HG03457 (cell line): ENCODE measurements around the gene ELMOD1.

Source experiments
- ATAC-seq: cut with Tn5 transposase; IDR thresholded peaks from one replicate; pipeline ENCODE4 v1.9.1; 2021; ENCODE audit warnings: moderate number of reproducible peaks; ENCODE audit not compliant: unreplicated experiment

Gene ELMOD1

GRCh38 chr11:107683061-107683460, 92.1 kb downstream of the ELMOD1 start:
- ATAC-seq, result no peak

- no peak for ATAC-seq
Observed at GRCh38 chr11:107683807-107684206, 92.9 kb downstream of the ELMOD1 start.

- no peak for ATAC-seq
Observed at GRCh38 chr11:107688322-107688918, 97.5 kb downstream of the ELMOD1 start.

- ATAC-seq, result no peak
Observed at GRCh38 chr11:107689317-107690202, 98.6 kb downstream of the ELMOD1 start.

- ATAC-seq, result no peak
Observed at GRCh38 chr11:107691000-107691750, 100.2 kb downstream of the ELMOD1 start.

GRCh38 chr11:107695446-107695845, 104.5 kb downstream of the ELMOD1 start:
- no peak for ATAC-seq

- no peak for ATAC-seq
Observed at GRCh38 chr11:107696140-107696539, 105.2 kb downstream of the ELMOD1 start.

GRCh38 chr11:107697291-107697690, 106.3 kb downstream of the ELMOD1 start:
- ATAC-seq, result no peak

- no peak for ATAC-seq
Observed at GRCh38 chr11:107699371-107700285, 108.7 kb downstream of the ELMOD1 start.

GRCh38 chr11:107702109-107702660, 111.2 kb downstream of the ELMOD1 start:
- ATAC-seq, result no peak

GRCh38 chr11:107702723-107703122, 111.8 kb downstream of the ELMOD1 start:
- ATAC-seq, result no peak

- no peak for ATAC-seq
Observed at GRCh38 chr11:107704451-107704850, 113.5 kb downstream of the ELMOD1 start.

- ATAC-seq, result no peak
Observed at GRCh38 chr11:107705027-107705426, 114.1 kb downstream of the ELMOD1 start.

GRCh38 chr11:107706531-107706930, 115.6 kb downstream of the ELMOD1 start:
- no peak for ATAC-seq

- no peak for ATAC-seq
Observed at GRCh38 chr11:107707215-107707671, 116.3 kb downstream of the ELMOD1 start.

- ATAC-seq, result no peak
Observed at GRCh38 chr11:107707807-107708206, 116.9 kb downstream of the ELMOD1 start.

GRCh38 chr11:107708792-107709191, 117.8 kb downstream of the ELMOD1 start:
- ATAC-seq, result no peak

- no peak for ATAC-seq
Observed at GRCh38 chr11:107710301-107710700, 119.4 kb downstream of the ELMOD1 start.

- ATAC-seq, result no peak
Observed at GRCh38 chr11:107711861-107712755, 121.2 kb downstream of the ELMOD1 start, which contains the start of gene SLN. TSS of gene SLN (minus strand) at chr11:107712056.
